ENCODE data around the gene PRUNE2.

PRUNE2 gene

DNA sequence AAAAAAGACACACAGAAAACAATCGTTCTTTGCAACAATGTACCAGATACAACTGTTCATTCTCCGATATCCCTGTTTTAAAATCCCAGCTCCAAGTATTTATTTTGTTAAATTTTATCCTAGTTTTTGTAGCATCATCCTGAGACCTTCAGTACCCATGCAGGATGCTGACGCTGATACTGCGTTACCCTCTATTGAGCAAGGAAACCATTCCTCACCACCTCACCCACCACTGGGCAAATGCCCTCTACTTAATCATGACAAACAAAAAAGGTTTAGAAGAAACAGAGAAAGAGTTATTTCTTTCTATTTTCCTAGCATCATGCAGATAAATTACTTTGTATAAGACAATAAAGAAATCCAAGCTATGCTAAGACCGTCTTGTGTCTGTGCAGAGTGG is 277.8 kb downstream of the PRUNE2 start:
- DNase-seq (ENCODE audit: low read depth) = no peak

DNA sequence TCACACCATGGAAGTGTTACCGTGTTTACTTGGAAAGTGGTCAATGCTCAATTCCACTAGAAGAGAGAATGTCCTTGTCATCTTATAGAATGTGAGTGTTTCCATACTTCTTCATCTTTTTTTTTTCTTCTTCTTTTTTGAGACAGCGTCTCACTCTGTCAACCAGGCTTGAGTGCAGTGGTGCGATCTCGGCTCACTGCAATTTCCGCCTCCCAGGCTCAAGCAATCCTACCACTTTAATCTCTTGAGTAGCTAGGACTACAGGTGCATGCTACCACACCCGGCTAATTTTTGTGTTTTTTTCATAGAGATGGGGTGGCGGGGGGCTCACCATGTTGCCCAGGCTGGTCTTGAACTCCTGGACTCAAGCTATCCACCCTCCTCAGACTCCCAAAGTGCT is 278.9 kb downstream of the PRUNE2 start:
- no peak for DNase-seq (ENCODE audit: low read depth)

DNA sequence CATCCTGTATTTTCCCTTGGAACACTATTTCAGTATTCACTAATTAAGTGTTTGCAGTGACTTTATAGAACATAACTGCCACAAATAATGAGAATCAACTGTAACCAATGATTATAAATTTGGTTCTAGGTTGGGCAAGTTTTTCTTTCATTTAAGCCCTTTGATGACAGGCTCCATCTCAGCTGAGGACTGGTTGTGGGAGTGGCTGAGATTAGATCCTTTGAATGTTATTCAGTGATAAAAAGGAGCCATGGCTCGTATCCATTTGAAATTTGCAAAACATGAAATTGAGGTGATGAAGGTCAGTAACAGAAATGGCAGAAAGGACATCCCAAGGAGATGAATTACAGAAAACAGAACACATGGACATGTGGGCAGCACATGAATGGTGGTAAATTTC is 279.8 kb downstream of the PRUNE2 start:
- no peak for DNase-seq (ENCODE audit: low read depth)

DNA sequence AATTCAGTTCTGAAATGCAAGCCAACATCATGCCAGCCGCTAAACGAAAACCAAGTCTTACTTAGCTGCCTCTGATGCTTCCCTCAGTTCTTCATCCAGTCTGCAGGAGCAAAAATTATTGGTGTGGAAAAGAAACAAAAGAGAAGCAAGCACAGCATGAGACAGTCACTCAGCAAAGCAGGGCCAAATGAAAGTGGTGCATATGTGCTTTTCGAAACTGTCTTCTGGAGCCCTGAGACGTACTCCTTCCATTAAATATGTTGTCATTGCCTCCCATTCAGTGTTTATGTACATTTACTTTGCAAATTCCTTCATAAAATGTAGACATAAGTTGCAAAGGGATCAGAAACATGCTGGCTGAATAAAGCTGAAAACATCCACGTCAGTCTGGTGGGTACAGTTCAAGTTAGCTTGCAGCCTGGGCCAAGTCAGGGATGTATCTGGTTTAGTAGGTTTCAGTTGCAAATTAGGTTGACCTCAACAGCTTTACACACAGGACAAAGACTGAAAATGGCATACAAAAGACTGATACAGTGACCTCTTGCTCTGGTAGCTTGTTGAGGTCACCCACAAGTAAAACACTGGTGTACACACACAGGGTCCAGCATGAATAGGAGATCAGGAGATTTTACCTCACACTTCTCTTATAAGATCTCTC is 281.4 kb downstream of the PRUNE2 start:
- no peak for DNase-seq (ENCODE audit: low read depth)

DNA sequence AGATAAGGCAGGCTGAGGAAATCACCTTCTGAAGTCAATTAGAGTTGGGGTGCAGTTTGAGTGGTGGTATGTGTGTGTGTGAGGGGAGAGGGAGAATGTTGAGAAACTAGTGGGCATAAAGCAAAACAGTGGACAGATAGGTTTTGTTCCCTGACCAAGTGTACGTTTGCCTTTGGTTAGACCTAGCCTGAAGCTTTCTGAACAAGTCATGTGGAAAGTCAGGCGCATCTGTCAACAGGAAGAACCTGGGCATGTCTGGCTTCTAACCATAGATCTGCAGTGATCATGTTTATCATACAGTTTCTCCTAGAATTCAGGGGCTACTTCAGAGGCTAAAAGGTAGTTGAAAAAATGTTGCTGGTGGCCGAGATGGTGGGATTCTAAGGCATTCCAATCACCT is 284.9 kb downstream of the PRUNE2 start:
- no peak for DNase-seq (ENCODE audit: low read depth)

DNA sequence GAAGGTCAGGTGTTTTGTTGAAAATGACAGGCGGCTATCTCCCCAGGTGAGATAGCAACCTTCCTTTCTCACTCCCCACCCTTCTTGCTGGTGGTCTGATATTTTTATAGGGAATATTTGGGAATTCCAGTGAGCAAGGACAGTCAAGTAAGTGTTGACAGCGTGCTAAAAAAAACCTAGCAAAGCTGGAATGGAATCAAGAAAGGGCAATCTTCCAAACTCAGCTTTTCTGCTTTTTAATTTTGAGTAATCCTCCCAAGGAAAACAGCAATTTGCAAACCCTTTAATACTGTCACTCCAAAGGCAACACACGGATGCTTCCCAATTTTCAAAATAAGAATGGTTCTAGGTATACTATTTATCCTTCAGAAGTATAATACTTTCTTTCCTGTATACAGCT is 285.3 kb downstream of the PRUNE2 start:
- DNase-seq (ENCODE audit: low read depth) = no peak

DNA sequence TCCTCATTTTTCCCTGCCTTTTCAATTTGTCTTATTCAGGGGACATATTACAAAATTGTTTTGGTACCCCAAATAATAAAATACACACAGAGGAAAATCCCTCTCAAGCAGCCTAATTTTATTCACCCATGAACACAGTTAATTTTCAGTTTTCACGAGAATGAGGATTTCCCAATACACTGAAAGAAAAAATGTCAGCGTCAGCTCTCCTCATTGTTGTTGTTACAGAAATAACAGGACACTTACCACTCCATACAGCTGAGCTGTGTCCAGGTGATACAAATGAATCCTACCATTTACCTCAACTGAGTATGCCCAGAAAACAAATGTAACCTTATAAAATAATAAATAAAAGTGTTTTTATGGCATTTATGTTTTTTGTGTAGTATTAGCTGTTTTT is 286.3 kb downstream of the PRUNE2 start:
- DNase-seq (ENCODE audit: low read depth) = no peak

DNA sequence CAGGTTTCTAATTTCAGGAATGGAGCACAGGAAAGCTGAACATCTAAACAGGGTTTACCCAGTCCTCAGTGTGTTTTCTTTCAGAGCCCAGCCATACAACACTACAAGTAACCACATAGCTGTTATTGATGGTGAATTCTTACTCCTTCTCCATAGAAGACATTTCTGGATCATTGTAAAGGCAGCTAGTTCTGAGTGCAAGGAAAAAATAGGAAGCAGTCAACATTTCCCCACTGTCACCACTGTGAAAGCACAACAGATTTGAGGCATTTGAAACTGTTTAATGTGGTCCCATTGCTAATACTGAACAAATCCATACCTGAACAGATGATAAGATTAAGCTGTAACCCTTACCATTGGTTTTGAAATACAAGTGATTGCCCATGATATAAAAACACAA is 286.7 kb downstream of the PRUNE2 start:
- no peak for DNase-seq (ENCODE audit: low read depth)

DNA sequence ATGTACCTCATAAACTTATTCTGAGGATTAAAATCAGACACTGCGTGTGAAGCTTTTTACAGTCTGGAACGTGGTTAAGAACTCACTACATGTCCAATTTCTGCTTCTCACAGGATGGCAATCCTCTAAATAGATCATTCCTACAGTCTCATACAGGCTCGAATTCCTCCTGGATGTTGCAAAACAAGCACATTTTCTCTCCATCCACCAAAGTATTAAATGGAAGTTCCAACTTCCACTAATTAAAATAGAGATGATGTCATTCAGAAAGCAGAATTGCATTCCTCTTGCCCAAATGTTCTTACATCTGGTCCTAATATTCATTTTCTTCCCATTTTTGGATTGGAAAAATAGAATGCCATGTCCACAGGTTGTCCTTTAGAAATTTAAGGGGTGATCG is 287.2 kb downstream of the PRUNE2 start:
- DNase-seq (ENCODE audit: low read depth) = no peak

DNA sequence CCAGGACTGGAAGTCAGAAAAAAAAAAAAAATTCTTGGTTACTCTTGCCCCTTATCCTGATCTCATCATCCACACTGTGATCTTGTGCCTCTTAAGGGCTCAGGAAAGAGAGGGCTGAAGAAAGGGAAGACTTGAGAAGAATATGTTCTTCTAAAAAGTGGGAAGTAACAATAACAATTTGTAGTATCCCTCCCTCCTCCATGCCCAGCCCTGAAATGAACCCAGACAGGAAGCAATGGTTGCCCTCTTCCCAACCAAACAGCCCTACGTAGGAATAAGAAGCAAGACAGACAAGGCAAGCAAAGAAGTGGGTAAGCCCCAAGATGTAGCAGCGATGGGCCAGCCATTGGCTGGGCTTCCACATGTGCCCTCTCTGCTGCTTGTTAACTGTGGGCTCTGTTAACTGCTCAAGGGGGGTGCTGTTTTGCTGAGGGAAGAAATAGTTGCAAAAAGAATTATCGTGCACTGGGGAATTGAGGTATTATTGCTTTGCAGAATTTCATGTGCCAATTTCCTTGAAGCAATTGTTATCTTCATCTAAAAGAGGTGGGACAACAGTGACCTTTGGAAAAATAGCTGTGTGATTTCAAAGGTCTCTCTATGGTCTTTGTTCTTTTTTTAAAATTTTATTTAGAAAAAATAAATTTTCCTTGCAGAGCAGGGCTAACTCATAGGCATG is 288.3 kb downstream of the PRUNE2 start:
- DNase-seq (ENCODE audit: low read depth) = no peak

DNA sequence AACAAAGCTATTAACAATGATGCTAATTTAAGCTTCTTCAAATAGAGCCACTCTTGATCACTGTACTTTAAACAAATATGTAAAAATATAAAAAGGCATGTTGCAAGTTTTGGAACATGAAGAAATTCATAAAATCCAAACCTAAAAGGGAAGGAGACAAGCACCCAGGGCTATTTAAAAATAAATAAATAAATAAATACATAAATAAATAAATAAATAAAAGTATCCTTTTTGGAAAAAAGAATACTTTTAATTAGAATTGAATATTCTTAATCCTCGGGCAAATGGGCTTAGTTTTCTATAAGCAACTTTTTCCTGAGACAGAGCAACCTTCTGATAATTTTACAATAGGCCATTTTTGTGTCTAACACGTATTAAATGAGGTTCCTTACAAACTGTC is 289.1 kb downstream of the PRUNE2 start:
- no peak for DNase-seq (ENCODE audit: low read depth)

DNA sequence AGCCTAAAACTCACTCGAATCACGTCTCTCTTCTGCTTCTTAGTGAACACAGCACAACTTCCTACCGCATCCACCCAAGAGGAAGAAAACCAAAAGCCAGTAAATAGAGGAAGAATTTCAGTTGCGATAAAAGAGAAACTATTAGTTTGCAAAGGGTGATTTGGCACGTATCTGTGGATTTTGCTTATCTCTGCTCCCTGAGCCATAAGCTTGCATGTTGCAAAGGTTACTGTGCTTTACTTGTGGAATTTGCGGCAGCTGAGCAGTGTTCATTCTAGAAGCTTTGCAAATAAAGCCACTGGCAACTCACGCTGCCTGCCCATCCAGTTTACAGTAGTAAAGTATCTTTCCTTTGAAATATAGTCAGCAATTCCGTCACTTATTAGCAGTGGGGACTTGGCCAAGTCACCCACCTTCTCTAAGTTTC is 290.7 kb downstream of the PRUNE2 start:
- DNase-seq (ENCODE audit: low read depth) = no peak

DNA sequence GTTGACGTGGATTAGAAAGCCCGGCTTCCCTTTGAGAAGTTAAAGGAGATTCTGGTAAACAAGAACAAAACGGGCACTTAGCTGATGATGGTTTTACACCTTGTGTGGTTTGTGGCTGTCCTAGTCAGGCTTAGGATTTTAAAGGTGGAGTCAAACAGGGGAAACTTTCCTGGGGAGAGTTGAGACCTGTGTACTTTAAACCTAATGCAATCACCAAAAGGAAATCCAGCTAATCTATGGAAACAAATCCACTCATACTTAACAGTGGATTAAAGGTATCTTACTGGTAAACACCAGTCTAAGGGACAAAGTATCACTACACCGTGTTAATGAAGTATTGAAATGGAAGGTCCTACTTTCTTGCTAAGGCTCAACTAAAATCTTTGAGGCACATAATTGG is 291.9 kb downstream of the PRUNE2 start:
- no peak for DNase-seq (ENCODE audit: low read depth)

DNA sequence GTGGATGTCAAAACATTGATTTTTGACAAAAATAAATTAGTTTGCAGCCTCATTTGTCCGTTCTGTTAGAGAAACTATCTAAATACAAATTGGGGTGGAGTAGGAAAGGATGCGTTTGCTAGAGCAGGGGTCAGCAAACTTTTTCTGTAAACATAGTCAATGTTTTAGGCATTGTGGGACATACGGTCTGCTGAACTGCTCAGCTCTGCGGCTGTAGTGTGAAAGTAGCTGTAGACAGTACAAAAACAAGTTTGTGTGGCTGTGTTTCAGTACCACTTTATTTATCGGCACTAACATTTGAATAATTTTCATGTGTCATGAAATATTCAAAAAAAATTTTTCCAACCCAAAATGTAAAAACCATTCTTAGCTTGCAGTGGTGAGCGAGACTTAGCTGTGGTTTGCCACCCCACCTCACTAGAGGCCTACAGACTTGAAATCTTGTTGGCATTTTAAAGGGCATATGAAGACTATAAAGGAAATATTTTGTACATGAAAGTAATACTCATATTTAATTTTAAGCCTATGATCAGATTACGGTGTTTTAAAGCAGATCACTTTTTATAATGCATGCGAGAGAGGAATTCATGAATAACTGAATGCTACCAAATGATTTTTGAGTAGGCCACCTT is 292.6 kb downstream of the PRUNE2 start:
- DNase-seq (ENCODE audit: low read depth) = no peak

DNA sequence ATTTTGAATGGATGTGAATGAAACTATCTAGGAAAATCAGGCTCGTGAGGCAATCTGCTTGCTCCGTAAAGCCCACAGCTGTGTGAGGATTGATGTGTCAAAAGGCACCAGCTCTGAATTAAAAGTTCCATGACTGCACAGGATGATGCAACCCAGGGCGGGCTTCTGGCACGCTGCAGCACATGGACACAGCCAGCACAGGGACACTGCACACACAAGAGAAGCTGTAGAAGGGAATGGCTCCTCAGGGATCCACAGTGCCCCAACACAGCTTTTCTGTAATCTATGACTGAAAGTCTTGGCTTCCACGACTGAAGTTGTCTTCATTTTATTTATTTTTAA is 295.9 kb downstream of the PRUNE2 start:
- DNase-seq (ENCODE audit: low read depth) = no peak

DNA sequence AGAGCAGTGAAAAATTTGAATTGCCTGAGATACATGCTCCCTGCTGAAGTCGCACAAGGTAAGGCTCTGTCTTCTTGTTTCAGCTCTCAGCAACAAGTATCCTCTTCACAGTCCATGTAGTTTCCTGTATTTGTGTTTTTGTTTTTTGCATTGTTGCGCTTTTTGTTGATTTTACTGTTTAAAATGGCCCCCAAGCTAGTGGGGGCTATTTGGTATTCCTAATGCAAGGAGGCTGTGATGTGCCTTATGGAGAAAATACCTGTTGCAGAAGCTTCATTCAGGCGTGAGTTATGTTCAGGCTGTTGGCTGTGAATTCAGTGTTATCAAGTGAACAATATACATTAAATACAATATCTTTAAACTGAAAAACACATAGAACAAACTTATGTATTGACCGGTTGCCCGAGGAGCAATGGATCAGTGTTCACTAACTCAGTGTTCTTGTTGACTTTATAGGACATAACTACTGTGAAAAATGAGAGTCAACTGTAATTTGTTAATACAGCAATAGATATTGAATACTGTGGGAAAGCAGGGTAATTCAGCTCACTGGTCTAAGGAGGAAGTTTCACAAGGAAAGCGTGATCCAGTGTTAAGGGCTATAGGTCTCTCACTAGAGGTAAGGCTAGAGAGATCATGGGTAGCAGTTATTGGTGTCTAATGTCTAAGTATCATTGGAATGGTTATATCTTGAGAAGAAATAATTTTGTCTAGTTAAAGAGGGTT is 296.5 kb downstream of the PRUNE2 start:
- DNase-seq (ENCODE audit: low read depth) = no peak

DNA sequence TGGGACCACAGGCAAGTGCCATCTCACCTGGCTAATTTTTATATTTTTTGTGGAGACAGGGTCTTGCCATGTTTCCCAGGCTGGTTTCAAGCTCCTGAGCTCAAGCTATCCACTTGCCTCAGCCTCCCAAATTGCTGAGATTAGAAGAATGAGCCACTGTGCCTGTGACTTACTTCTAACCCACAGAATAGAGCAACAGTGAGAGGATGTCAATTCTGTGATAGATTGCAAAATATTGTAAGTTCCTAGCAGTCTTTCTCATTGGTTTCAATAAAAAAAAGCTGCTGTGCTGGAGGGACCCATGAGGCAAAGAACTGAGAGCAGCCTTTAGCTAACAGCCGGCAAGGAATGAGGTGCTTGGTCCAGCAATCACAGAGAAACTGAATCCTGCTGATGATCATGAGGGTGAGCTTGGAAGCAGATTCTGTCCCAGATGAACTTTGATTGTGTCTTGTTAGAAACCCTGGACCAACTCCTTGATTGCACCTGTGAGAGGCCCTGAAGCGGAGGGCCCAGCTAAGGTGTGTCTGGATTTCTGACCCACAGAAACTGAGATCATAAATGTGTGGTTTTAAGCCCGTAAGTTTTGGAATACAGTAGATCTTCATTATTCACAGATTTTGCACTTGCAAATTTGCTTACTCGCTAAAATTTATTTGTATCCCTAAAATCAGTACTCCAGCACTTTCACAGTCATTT is 297.2 kb downstream of the PRUNE2 start:
- no peak for DNase-seq (ENCODE audit: low read depth)

DNA sequence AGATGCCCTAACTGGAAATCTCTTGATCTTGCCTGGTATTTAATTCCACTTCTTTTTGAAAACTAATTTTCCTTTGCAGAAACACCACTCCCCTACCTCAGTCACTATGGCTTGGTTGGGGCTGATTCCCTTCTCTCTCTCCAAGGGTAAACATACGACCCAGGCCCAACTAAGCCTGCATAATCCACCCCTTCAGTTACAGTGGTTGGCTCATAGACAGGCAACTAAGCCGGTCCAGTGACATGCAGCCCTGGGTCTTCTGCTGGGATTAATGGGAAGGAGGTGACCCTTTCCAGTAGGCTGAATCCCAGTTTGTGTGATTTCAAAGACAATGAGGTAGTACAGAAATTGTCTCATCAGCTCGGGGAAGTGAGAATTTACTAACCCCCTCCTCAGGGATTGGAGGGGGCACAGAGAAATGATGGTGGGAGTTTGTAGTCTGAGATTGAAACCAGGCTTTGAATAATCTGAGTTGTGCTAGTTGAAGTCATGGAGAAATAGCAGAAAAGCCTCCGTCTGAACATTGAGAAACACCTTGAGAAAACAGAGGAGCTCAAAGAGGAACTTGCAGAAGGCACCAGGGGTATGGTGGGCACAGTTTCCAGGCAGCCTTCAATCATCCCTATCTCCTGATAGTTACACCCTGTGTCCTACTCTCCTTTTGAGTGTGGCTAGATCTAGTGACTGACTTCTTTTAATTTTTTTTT is 298.0 kb downstream of the PRUNE2 start:
- DNase-seq (ENCODE audit: low read depth) = no peak

DNA sequence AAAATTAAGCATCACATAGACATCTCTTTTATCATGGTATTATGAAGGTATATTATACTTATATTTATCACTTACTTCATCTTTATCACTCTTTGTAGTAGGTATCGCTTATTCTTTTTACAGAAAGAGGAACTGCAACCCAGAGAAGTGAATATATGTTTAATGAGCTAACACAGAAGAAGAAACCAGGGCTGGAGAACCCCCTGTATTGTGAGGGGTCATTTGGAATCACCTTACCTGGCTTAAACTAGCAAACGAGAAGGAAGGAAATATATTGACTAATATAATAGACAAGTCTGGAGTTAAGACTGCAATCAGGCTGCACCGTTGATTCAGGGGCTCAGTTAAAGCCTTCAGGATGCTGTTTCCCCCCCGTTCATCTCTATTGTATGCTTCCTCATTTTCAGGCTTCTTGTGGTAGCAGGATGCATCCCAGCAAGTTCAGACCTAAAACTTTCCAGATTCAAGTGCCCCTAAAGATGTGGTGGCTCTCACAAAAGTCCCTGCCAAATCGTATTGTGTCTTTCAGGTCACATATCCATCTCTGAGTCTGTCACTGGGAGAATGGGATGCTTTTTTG is 300.5 kb downstream of the PRUNE2 start:
- DNase-seq (ENCODE audit: low read depth) = no peak

DNA sequence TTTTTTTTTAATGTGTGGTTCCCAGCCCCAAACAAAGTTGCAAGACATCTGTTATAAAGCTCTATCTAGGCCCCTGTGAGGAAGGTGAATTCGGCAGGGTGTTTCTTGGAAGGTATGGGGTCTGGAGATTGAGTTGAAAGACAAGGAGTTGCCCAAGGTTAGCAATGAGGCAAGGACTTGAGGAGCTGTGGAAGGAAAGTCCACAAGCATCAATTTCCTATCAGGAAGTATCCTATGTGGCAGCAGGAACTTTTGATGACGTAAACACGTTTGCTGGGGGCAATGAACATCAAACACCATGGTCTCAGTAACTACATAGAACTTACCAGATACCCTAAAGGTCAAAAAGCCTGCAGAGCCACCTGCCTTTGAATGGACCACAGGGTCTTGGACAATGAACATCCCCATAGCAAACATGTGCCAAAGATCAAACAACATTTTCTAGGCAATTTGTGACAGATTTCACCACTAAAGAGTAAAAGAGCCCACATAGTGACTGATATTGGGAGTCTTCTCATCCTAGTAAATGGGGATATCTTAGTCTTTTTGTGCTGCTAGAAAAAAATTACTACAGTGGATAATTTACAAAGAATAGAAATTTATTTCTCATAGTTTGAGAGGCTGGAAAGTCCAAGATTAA is 301.9 kb downstream of the PRUNE2 start:
- no peak for DNase-seq (ENCODE audit: low read depth)

DNA sequence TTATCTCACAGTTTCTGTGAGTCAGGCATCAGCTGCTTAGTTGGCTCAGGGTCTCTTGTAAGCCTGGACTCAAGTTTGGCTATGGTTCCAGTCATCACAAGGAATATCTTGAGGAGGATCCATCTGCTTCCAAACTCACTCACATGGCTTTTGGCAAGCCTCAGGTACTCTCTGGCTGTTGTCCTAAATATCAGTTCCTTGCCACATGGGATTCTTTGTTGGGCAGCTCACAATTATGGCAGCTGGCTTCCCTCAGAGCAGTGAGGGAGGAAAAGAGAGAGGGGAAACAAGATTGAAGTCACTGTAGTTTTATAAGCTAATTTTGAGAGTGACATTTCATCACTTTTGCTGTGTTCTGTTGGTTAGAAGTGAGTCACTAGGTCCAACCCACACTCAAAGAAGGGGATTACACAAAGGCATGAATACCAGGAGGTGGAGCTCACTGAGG is 302.4 kb downstream of the PRUNE2 start:
- DNase-seq (ENCODE audit: low read depth) = no peak
